OCI-LY7 (cell line): ENCODE measurements around the gene ANK3. TPM values are rescaled to one million over a fixed set of nuclear protein-coding genes. Genes with fewer than 3 reads are reported as not detected.

Experiments used
- BruUV-seq: library from RNA; stranded (reverse); fragments of 400-500 nt; replicated peaks from 2 replicates; lab custom pipeline; 2021; lab: Mats Ljungman, UMichigan
- CTCF ChIA-PET: fragments of 300-600 bp; sonication (Branson Sonifier 250); formaldehyde crosslinking; loops from one replicate; lab custom pipeline; 2022; ENCODE audit warnings: antibody characterized with exemption; ENCODE audit not compliant: unreplicated experiment; lab: Charles Lee
- POLR2A ChIA-PET: fragments of 300-600 bp; sonication (Branson Sonifier 250); formaldehyde crosslinking; loops from one replicate; lab custom pipeline; 2022; ENCODE audit warnings: antibody characterized with exemption; lab: Charles Lee
- DNase-seq: peaks from one replicate; pipeline ENCODE4 v3.0.0-alpha.2; 2015; ENCODE audit warnings: low spot score
- H2AFZ ChIP-seq: fragments of 200-600 bp; sonication (generic), shearing (Covaris generic); 2 replicates; pipeline ENCODE4 v1.6.1; 2014; ENCODE audit warnings: mild to moderate bottlenecking, antibody characterized with exemption, low read length, moderate library complexity
- H3K27ac ChIP-seq: fragments of 200-600 bp; sonication (generic); 2 replicates; pipeline ENCODE4 v1.5.1; 2014; ENCODE audit warnings: mixed run types, low read depth, mild to moderate bottlenecking, moderate library complexity, low read length, inconsistent platforms; ENCODE audit not compliant: poor library complexity, severe bottlenecking
- H3K36me3 ChIP-seq: fragments of 200-600 bp; sonication (generic); 2 replicates; pipeline ENCODE4 v1.6.1; 2014; ENCODE audit warnings: mild to moderate bottlenecking, antibody characterized with exemption, low read length, moderate library complexity, mixed read lengths; ENCODE audit not compliant: insufficient read depth
- H3K4me1 ChIP-seq: fragments of 200-600 bp; sonication (generic); 2 replicates; pipeline ENCODE4 v1.5.1; 2014; ENCODE audit warnings: mild to moderate bottlenecking, low read length; ENCODE audit not compliant: insufficient read depth, poor library complexity, severe bottlenecking
- H3K4me2 ChIP-seq: fragments of 200-600 bp; sonication (generic); 2 replicates; pipeline ENCODE4 v1.6.1; 2014; ENCODE audit warnings: mild to moderate bottlenecking, low read length
- H3K4me3 ChIP-seq: fragments of 200-600 bp; sonication (generic); 2 replicates; pipeline ENCODE4 v1.5.1; 2014; ENCODE audit warnings: mild to moderate bottlenecking, low read depth, low read length; ENCODE audit not compliant: poor library complexity, severe bottlenecking
- H3K79me2 ChIP-seq: fragments of 200-600 bp; sonication (generic); 2 replicates; pipeline ENCODE4 v1.6.1; 2016; ENCODE audit warnings: low read depth, mild to moderate bottlenecking, low read length, moderate library complexity, mixed read lengths; ENCODE audit not compliant: insufficient read depth
- H3K9me2 ChIP-seq: fragments of 200-600 bp; sonication (generic); 2 replicates; pipeline ENCODE4 v1.6.1; 2016; ENCODE audit warnings: mild to moderate bottlenecking, low read length, mixed read lengths; ENCODE audit not compliant: insufficient read depth
- H3K9me3 ChIP-seq: fragments of 200-600 bp; sonication (generic); 2 replicates; pipeline ENCODE4 v1.6.1; 2014; ENCODE audit warnings: mild to moderate bottlenecking, mixed run types, low read length, mixed read lengths
- H4K20me1 ChIP-seq: fragments of 200-600 bp; sonication (generic); 2 replicates; pipeline ENCODE4 v1.6.1; 2014; ENCODE audit warnings: mild to moderate bottlenecking, antibody characterized with exemption, low read length, moderate library complexity, mixed read lengths; ENCODE audit not compliant: insufficient read depth
- CTCF ChIP-seq: fragments of 200-600 bp; sonication (generic); conservative IDR thresholded peaks from 2 replicates; pipeline ENCODE4 v1.5.1; 2014; ENCODE audit warnings: mild to moderate bottlenecking, antibody characterized with exemption, low read length, moderate library complexity, mixed read lengths
- EZH2phosphoT487 ChIP-seq: fragments of 200-600 bp; sonication (generic); IDR thresholded peaks from 2 replicates; pipeline ENCODE4 v1.6.1; 2018; ENCODE audit warnings: low read depth, borderline replicate concordance, mild to moderate bottlenecking, mixed run types, antibody characterized with exemption, low read length, moderate library complexity, mixed read lengths
- intact Hi-C: fragments of 100-400 bp; cut with micrococcal nuclease; formaldehyde crosslinking; loops from one replicate; pipeline ENCODE4 v1.10.0; 2022; ENCODE audit not compliant: unreplicated experiment
- small RNA-seq: library from RNA; depleted of rRNA; stranded (forward); fragments of <200 nt; gene quantifications from one replicate; pipeline ENCODE3, GENCODE V24; 2014
- total RNA-seq, 2 experiments: library from RNA; depleted of rRNA in 1 of 2; stranded (reverse); fragments of >200 nt in 1 of 2; shearing (Covaris generic) in 1 of 2; gene quantifications; 2 replicates each; pipeline ENCODE4 v1.2.3, GENCODE V29; 2014 to 2022

The ANK3 gene
- total RNA-seq, 2 experiments from 2014 or later: 0.13 to 0.49 TPM

GRCh38 chr10:59977486-59977885 is 412.2 kb downstream of the ANK3 start:
- intact Hi-C loops: no loop called here
- no peaks in the 10 kb centered on the region for H3K9me2 ChIP-seq
- ChIA-PET CTCF (no interaction called here), POLR2A (interaction anchor here (0.6 kb wide), 1 partner anchor 111 kb away, joined by 3 read pairs; no protein-coding TSS in a partner anchor)
- no peak overlapping the region for H3K4me3 ChIP-seq
- no TSS peak for BruUV-seq
- no peak overlapping the region for H3K4me2 ChIP-seq
- no peaks in the 10 kb centered on the region for H3K79me2 ChIP-seq
- no peak for TF ChIP-seq CTCF
- no peak for TF ChIP-seq EZH2phosphoT487
- H3K36me3 ChIP-seq: no peaks in the 10 kb centered on the region
- no peak overlapping the region for H3K27ac ChIP-seq
- H3K4me1 ChIP-seq: no peaks in the 10 kb centered on the region
- H3K9me3 ChIP-seq: no peaks in the 10 kb centered on the region
- no peaks in the 10 kb centered on the region for H4K20me1 ChIP-seq
- no peak overlapping the region for H2AFZ ChIP-seq
- no peak for DNase-seq

GRCh38 chr10:59976909-59977308 is 412.8 kb downstream of the ANK3 start:
- CTCF ChIA-PET: no interaction called here
- Histone ChIP-seq H3K9me2 (no peaks in the 10 kb centered on the region), H3K4me3 (no peak overlapping the region), H3K4me1 (no peaks in the 10 kb centered on the region), H2AFZ (no peak overlapping the region), H3K9me3 (no peaks in the 10 kb centered on the region), H4K20me1 (no peaks in the 10 kb centered on the region), H3K79me2 (no peaks in the 10 kb centered on the region), H3K27ac (no peak overlapping the region), H3K36me3 (no peaks in the 10 kb centered on the region), H3K4me2 (no peak overlapping the region)
- no peak for DNase-seq
- no TSS peak for BruUV-seq
- intact Hi-C loops: no loop called here
- POLR2A ChIA-PET: interaction anchor here (0.6 kb wide), 2 partner anchors 111 to 261 kb away, joined by 3 to 4 read pairs; no protein-coding TSS in a partner anchor
- TF ChIP-seq EZH2phosphoT487: no peak
- TF ChIP-seq CTCF: no peak

Small RNA genes lying within 50 kb of the gene (small RNA-seq; reads per million reads assigned to genes)
- not detected for gene RF00019
